ENCODE data around the gene SLC11A2. TPM values are rescaled to one million over a fixed set of nuclear protein-coding genes. Genes with fewer than 3 reads are reported as not detected.
"Not testable (repeated sequence)": the region's sequence is repeated elsewhere in the genome, so short reads cannot be mapped to it uniquely, and the experiment has no call there.

The SLC11A2 gene
- total RNA-seq, 2 donors from 2014 or later = 74.3 to 99.1 TPM

GRCh38 chr12:51017452-51017851, 8.7 kb downstream of the SLC11A2 start:
- DNase-seq = no peak
- Histone ChIP-seq H3K27me3 (ENCODE audit: control insufficient read depth, insufficient read depth, low read length, poor library complexity, severe bottlenecking) (no peaks in the 10 kb centered on the region), H3K27ac (ENCODE audit: low read depth, low read length) (no peak overlapping the region), H3K9me3 (ENCODE audit: control insufficient read depth, low read length) (no peaks in the 10 kb centered on the region), H3K36me3 (ENCODE audit: control insufficient read depth, insufficient read depth, low read length) (no peaks in the 10 kb centered on the region), H3K4me1 (ENCODE audit: control insufficient read depth, insufficient read depth, low read length) (no peaks in the 10 kb centered on the region), H3K9ac (ENCODE audit: extremely low read depth, low read length, poor library complexity, severe bottlenecking) (no peak overlapping the region), H3K4me3 (ENCODE audit: low read length) (no peak overlapping the region)
- H3K4me3 Mint-ChIP-seq = no peak overlapping the region
- H3K9me3 Mint-ChIP-seq = no peaks in the 10 kb centered on the region
- H3K27me3 Mint-ChIP-seq (ENCODE audit: insufficient read depth) = no peaks in the 10 kb centered on the region
- H3K4me1 Mint-ChIP-seq = peaks cover 6% of the 10 kb centered on the region
- H3K36me3 Mint-ChIP-seq (ENCODE audit: low read depth) = peaks cover 2% of the 10 kb centered on the region
- no peak for TF ChIP-seq CTCF (conservative IDR thresholded peaks at IDR 0.05)
- no peak overlapping the region for H3K27ac Mint-ChIP-seq

GRCh38 chr12:51014467-51014866, 11.7 kb downstream of the SLC11A2 start:
- not testable (repeated sequence) for H3K27me3 Mint-ChIP-seq (ENCODE audit: insufficient read depth); DNase-seq; H3K27ac Mint-ChIP-seq; H3K36me3 Mint-ChIP-seq (ENCODE audit: low read depth); H3K4me1 ChIP-seq (ENCODE audit: control insufficient read depth, insufficient read depth, low read length); H3K27me3 ChIP-seq (ENCODE audit: control insufficient read depth, insufficient read depth, low read length, poor library complexity, severe bottlenecking); H3K27ac ChIP-seq (ENCODE audit: low read depth, low read length); H3K4me3 ChIP-seq (ENCODE audit: low read length); H3K4me3 Mint-ChIP-seq; H3K9me3 ChIP-seq (ENCODE audit: control insufficient read depth, low read length); H3K9ac ChIP-seq (ENCODE audit: extremely low read depth, low read length, poor library complexity, severe bottlenecking); H3K9me3 Mint-ChIP-seq; H3K36me3 ChIP-seq (ENCODE audit: control insufficient read depth, insufficient read depth, low read length)
- H3K4me1 Mint-ChIP-seq = peaks cover 10% of the 10 kb centered on the region
- WGBS, 2 experiments (ENCODE audit: insufficient coverage in 1 of 2, insufficient read length in 1 of 2) = 88 to 93% methylated on average over 4 to 9 of the region's 9 CpGs

DNA sequence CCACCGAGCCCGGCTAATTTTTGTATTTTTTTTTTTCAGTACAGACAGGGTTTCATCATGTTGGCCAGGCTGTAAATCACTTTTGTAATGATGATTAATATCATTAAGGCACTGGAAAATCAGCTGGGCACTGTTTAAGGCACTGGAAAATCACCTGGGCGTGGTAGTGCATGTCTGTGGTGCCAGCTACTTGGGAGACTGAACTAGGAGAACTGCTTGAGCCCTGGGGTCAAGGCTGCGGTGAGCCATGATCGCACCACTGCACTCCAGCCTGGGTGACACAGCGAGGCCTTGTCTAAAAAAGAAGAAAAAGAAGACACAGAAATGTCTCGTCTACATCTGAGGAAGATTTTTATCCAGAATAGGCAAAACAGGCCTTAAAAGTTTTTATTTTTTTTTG, 12.7 kb downstream of the SLC11A2 start:
- Mint-ChIP-seq H3K4me3 (no peak overlapping the region), H3K27ac (no peak overlapping the region), H3K36me3 (ENCODE audit: low read depth) (peaks cover 6% of the 10 kb centered on the region), H3K4me1 (peaks cover 15% of the 10 kb centered on the region), H3K9me3 (no peaks in the 10 kb centered on the region), H3K27me3 (ENCODE audit: insufficient read depth) (no peaks in the 10 kb centered on the region)
- Histone ChIP-seq H3K9ac (ENCODE audit: extremely low read depth, low read length, poor library complexity, severe bottlenecking) (no peak overlapping the region), H3K9me3 (ENCODE audit: control insufficient read depth, low read length) (no peaks in the 10 kb centered on the region), H3K27me3 (ENCODE audit: control insufficient read depth, insufficient read depth, low read length, poor library complexity, severe bottlenecking) (no peaks in the 10 kb centered on the region), H3K4me3 (ENCODE audit: low read length) (no peak overlapping the region), H3K27ac (ENCODE audit: low read depth, low read length) (no peak overlapping the region), H3K4me1 (ENCODE audit: control insufficient read depth, insufficient read depth, low read length) (no peaks in the 10 kb centered on the region), H3K36me3 (ENCODE audit: control insufficient read depth, insufficient read depth, low read length) (peaks cover under 1% of the 10 kb centered on the region)
- no peak for TF ChIP-seq CTCF (conservative IDR thresholded peaks at IDR 0.05)
- no peak for DNase-seq
- 94% methylated on average over 7 of the region's 7 CpGs for WGBS, 2 experiments (ENCODE audit: insufficient coverage in 1 of 2, insufficient read length in 1 of 2)

- no peaks in the 10 kb centered on the region for H3K9me3 ChIP-seq (ENCODE audit: control insufficient read depth, low read length)
- whole genome bisulfite sequencing, 2 experiments (ENCODE audit: insufficient coverage in 1 of 2, insufficient read length in 1 of 2) = 84 to 95% methylated on average over 2 to 4 of the region's 5 CpGs
- DNase-seq = no peak
- Mint-ChIP-seq H3K4me3 (no peak overlapping the region), H3K9me3 (no peaks in the 10 kb centered on the region), H3K4me1 (peaks cover 15% of the 10 kb centered on the region), H3K27me3 (ENCODE audit: insufficient read depth) (no peaks in the 10 kb centered on the region), H3K27ac (no peak overlapping the region), H3K36me3 (ENCODE audit: low read depth) (peaks cover 13% of the 10 kb centered on the region)
- peaks cover 8% of the 10 kb centered on the region for H3K36me3 ChIP-seq (ENCODE audit: control insufficient read depth, insufficient read depth, low read length)
- no peak overlapping the region for H3K4me3 ChIP-seq (ENCODE audit: low read length)
- no peak overlapping the region for H3K27ac ChIP-seq (ENCODE audit: low read depth, low read length)
- no peak for TF ChIP-seq CTCF (conservative IDR thresholded peaks at IDR 0.05)
- H3K9ac ChIP-seq (ENCODE audit: extremely low read depth, low read length, poor library complexity, severe bottlenecking) = no peak overlapping the region
- H3K4me1 ChIP-seq (ENCODE audit: control insufficient read depth, insufficient read depth, low read length) = no peaks in the 10 kb centered on the region
- H3K27me3 ChIP-seq (ENCODE audit: control insufficient read depth, insufficient read depth, low read length, poor library complexity, severe bottlenecking) = no peaks in the 10 kb centered on the region
These were observed 13.5 kb downstream of the SLC11A2 start for GRCh38 chr12:51012570-51013236.
